Measurements from ENCODE around the gene HELQ. TPM values are rescaled to one million over a fixed set of nuclear protein-coding genes. Genes with fewer than 3 reads are reported as not detected.

HELQ gene
- polyA plus RNA-seq, 3 donors = 7.0 to 11.3 (median 11.1) TPM

GRCh38 chr4:83440148-83440814 is 15.3 kb downstream of the HELQ start:
- Mint-ChIP-seq H3K4me1 (no peaks in the 10 kb centered on the region), H3K36me3 (peaks cover 69 to 79% of the 10 kb centered on the region in 2 donors), H3K27me3 (ENCODE audit: low read depth in 3 of 3) (no peaks in the 10 kb centered on the region), H3K27ac (peak overlapping the region in 2 of 7 donors; percentile 28 to 35), H3K4me3 (no peak overlapping the region), H3K9me3 (no peaks in the 10 kb centered on the region)
- Histone ChIP-seq H3K4me2 (replicated peaks; ENCODE audit: extremely low read depth, low read length, poor library complexity, severe bottlenecking) (no peak overlapping the region), H3K9ac (ENCODE audit: insufficient read depth, low read length, poor library complexity, severe bottlenecking) (no peak overlapping the region), H4K20me1 (ENCODE audit: insufficient read depth, low read length) (no peaks in the 10 kb centered on the region), H3K36me3 (replicated peaks in 1 of 2; ENCODE audit: control insufficient read depth in 1 of 2, insufficient read depth in 2 of 2, low read length in 2 of 2) (peaks cover 74 to 92% of the 10 kb centered on the region in 2 donors), H3K4me1 (ENCODE audit: control insufficient read depth in 1 of 2, insufficient read depth in 2 of 2, low read length in 2 of 2) (no peaks in the 10 kb centered on the region), H3K79me2 (ENCODE audit: insufficient read depth, low read length) (no peaks in the 10 kb centered on the region), H3K9me3 (replicated peaks in 1 of 2; ENCODE audit: control insufficient read depth in 1 of 2, insufficient read depth in 1 of 2, low read length in 2 of 2) (no peaks in the 10 kb centered on the region), H2AFZ (ENCODE audit: insufficient read depth, low read depth, low read length, poor library complexity, severe bottlenecking) (no peak overlapping the region), H3K4me3 (replicated peaks in 1 of 3; ENCODE audit: low read depth in 2 of 3, low read length in 3 of 3) (no peak overlapping the region), H3K27me3 (ENCODE audit: control insufficient read depth in 2 of 2, insufficient read depth in 2 of 2, low read length in 2 of 2) (no peaks in the 10 kb centered on the region), H3K27ac (ENCODE audit: low read depth in 1 of 2, low read length in 2 of 2) (no peak overlapping the region)
- no peak for DNase-seq
- TF ChIP-seq CTCF (IDR thresholded peaks at IDR 0.05) = no peak
- intact Hi-C loops (cut with micrococcal nuclease) = no loop called here
- WGBS (ENCODE audit: insufficient coverage) = no CpG with 5 or more reads among the region's 1 CpG

GRCh38 chr4:83438719-83439118 is 16.9 kb downstream of the HELQ start:
- H3K27me3 ChIP-seq (ENCODE audit: control insufficient read depth in 2 of 2, insufficient read depth in 2 of 2, low read length in 2 of 2) = no peaks in the 10 kb centered on the region
- Mint-ChIP-seq H3K9me3 (no peaks in the 10 kb centered on the region), H3K4me1 (no peaks in the 10 kb centered on the region), H3K4me3 (no peak overlapping the region), H3K36me3 (peaks cover 63 to 76% of the 10 kb centered on the region in 2 donors), H3K27ac (peak overlapping the region in 1 of 7 donors; percentile 30), H3K27me3 (ENCODE audit: low read depth in 3 of 3) (no peaks in the 10 kb centered on the region)
- no peak for TF ChIP-seq CTCF (IDR thresholded peaks at IDR 0.05)
- H3K4me3 ChIP-seq (replicated peaks in 1 of 3; ENCODE audit: low read depth in 2 of 3, low read length in 3 of 3) = no peak overlapping the region
- intact Hi-C loops (cut with micrococcal nuclease) = no loop called here
- H3K4me1 ChIP-seq (ENCODE audit: control insufficient read depth in 1 of 2, insufficient read depth in 2 of 2, low read length in 2 of 2) = no peaks in the 10 kb centered on the region
- no peak overlapping the region for H3K27ac ChIP-seq (ENCODE audit: low read depth in 1 of 2, low read length in 2 of 2)
- peaks cover 61 to 89% of the 10 kb centered on the region in 2 donors for H3K36me3 ChIP-seq (replicated peaks in 1 of 2; ENCODE audit: control insufficient read depth in 1 of 2, insufficient read depth in 2 of 2, low read length in 2 of 2)
- no peak for DNase-seq
- no peaks in the 10 kb centered on the region for H3K79me2 ChIP-seq (ENCODE audit: insufficient read depth, low read length)
- no peak overlapping the region for H3K4me2 ChIP-seq (replicated peaks; ENCODE audit: extremely low read depth, low read length, poor library complexity, severe bottlenecking)
- no peak overlapping the region for H2AFZ ChIP-seq (ENCODE audit: insufficient read depth, low read depth, low read length, poor library complexity, severe bottlenecking)
- no peaks in the 10 kb centered on the region for H4K20me1 ChIP-seq (ENCODE audit: insufficient read depth, low read length)
- H3K9ac ChIP-seq (ENCODE audit: insufficient read depth, low read length, poor library complexity, severe bottlenecking) = no peak overlapping the region
- no peaks in the 10 kb centered on the region for H3K9me3 ChIP-seq (replicated peaks in 1 of 2; ENCODE audit: control insufficient read depth in 1 of 2, insufficient read depth in 1 of 2, low read length in 2 of 2)

Data from CD14-positive monocyte (primary cell).